Muscle layer of colon (tissue), 2 donors: Measurements from ENCODE around the gene KIR3DL2.
"Not testable (repeated sequence)": the region's sequence is repeated elsewhere in the genome, so short reads cannot be mapped to it uniquely, and the experiment has no call there.

Source experiments
- H3K27ac ChIP-seq: one replicate; pipeline ENCODE4 v1.7.0; 2013; ENCODE audit warnings: low read depth, mild to moderate bottlenecking, low read length, moderate library complexity
- H3K27me3 ChIP-seq, 2 donors: one replicate each; pipeline ENCODE4 v1.7.0; 2013; ENCODE audit warnings: low read length in 2 of 2, mild to moderate bottlenecking in 2 of 2; ENCODE audit not compliant: insufficient read depth in 2 of 2, control insufficient read depth in 1 of 2
- H3K36me3 ChIP-seq: one replicate; pipeline ENCODE4 v1.7.0; 2013; ENCODE audit warnings: mild to moderate bottlenecking, low read length; ENCODE audit not compliant: insufficient read depth
- H3K4me1 ChIP-seq: one replicate; pipeline ENCODE4 v1.7.0; 2013; ENCODE audit warnings: mild to moderate bottlenecking, low read length; ENCODE audit not compliant: insufficient read depth
- H3K4me3 ChIP-seq, 2 donors: one replicate each; pipeline ENCODE4 v1.7.0; 2013; ENCODE audit warnings: low read length in 2 of 2, low read depth in 1 of 2, mild to moderate bottlenecking in 1 of 2, moderate library complexity in 1 of 2
- H3K9ac ChIP-seq: one replicate; pipeline ENCODE4 v1.7.0; 2013; ENCODE audit warnings: low read length
- H3K9me3 ChIP-seq: one replicate; pipeline ENCODE4 v1.7.0; 2013; ENCODE audit warnings: mild to moderate bottlenecking, low read length
- donor health status: abdominal sarcoma.
- donor health status: Adenocarcinoma of cecum.

The KIR3DL2 gene

DNA sequence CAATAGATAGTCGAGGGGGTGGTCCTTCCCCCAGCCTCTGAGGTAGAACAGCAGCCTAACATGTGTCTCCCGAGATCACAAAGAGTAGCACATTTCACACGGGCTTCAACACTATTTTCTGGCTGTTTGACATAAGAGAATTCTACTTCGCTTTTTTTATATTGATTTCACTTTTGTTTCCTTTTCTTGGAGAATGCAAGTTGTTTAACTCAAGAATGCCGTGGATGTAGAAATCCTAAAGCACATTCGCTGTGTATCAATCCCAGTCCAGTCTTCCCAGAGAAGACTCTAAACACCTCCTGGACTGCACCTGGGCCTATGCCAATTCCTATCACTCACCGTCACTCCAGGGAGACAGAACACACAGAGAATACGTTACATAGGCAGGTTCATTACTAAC, 22.2 kb upstream of the KIR3DL2 start:
- H3K9me3 ChIP-seq, H3K36me3 ChIP-seq, H3K27ac ChIP-seq, H3K27me3 ChIP-seq, H3K4me1 ChIP-seq, H3K9ac ChIP-seq, H3K4me3 ChIP-seq: not testable (repeated sequence)

DNA sequence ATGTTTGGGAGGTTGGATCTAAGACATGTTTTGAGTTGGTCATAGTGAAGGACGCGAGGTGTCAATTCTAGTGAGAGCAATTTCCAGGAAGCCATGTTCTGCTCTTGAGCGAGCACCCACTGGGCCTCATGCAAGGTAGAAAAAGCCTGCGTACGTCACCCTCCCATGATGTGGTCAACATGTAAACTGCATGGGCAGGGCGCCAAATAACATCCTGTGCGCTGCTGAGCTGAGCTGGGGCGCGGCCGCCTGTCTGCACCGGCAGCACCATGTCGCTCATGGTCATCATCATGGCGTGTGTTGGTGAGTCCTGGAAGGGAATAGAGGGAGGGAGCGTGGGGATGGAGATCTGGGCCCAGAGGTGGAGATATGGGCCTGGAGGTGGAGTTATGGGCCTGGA, 17.7 kb upstream of the KIR3DL2 start, which contains the start of gene KIR2DS4:
TSS of gene KIR2DS4 (plus strand) at position 181 of the 400 bp plus-strand sequence.
- not testable (repeated sequence) for H3K4me3 ChIP-seq, H3K9me3 ChIP-seq, H3K27me3 ChIP-seq, H3K36me3 ChIP-seq, H3K27ac ChIP-seq, H3K4me1 ChIP-seq, H3K9ac ChIP-seq

DNA sequence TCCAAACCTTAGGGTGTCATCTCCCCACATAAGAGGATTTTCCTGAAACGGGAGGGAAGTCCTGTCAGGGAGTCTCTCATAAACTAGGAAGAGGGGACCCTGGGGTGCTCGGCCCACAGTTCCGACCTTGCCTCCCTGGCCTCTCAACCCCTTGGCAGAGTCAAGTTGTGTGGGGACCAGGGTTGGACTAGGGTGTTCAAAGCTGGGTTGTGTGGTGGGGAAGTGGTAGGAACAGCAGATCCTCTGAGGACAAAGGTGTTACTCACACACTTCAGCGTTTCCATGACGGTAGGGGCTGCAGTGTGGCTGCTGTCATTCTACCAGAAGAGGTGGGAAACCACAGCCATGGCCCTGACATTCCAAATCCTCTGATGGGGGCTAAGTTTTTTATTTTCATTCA, 15.1 kb upstream of the KIR3DL2 start:
- H3K36me3 ChIP-seq, H3K9ac ChIP-seq, H3K4me3 ChIP-seq, H3K27ac ChIP-seq, H3K27me3 ChIP-seq, H3K9me3 ChIP-seq, H3K4me1 ChIP-seq: not testable (repeated sequence)

DNA sequence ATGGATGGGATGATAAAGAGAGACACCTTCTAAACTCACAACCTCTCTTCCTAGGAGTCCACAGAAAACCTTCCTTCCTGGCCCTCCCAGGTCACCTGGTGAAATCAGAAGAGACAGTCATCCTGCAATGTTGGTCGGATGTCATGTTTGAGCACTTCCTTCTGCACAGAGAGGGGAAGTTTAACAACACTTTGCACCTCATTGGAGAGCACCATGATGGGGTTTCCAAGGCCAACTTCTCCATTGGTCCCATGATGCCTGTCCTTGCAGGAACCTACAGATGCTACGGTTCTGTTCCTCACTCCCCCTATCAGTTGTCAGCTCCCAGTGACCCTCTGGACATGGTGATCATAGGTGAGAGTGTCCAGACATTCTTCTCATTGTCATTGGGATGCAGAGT, 12.7 kb upstream of the KIR3DL2 start:
- not testable (repeated sequence) for H3K9ac ChIP-seq, H3K4me1 ChIP-seq, H3K27ac ChIP-seq, H3K4me3 ChIP-seq, H3K9me3 ChIP-seq, H3K27me3 ChIP-seq, H3K36me3 ChIP-seq

DNA sequence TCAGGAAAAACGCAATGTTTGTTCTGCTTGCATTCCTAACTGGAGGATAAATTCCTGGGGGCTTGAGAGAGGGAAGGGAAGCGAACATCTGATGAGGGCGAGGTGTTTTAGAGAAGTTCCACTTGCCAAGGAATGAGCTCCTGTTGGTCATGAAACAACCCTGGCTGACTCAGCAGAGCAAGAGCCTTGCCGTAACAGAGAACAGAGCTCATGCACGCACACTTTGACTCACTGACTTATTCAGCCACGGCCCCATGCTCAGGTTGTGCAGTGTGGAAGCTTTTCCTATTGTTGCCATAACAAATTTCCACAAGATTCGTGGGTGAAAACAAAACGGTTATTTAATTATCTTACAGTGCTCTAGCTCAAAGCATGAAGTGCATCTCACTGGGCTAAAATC, 7.1 kb upstream of the KIR3DL2 start:
- not testable (repeated sequence) for H3K4me1 ChIP-seq, H3K27ac ChIP-seq, H3K4me3 ChIP-seq, H3K9me3 ChIP-seq, H3K9ac ChIP-seq, H3K36me3 ChIP-seq, H3K27me3 ChIP-seq

DNA sequence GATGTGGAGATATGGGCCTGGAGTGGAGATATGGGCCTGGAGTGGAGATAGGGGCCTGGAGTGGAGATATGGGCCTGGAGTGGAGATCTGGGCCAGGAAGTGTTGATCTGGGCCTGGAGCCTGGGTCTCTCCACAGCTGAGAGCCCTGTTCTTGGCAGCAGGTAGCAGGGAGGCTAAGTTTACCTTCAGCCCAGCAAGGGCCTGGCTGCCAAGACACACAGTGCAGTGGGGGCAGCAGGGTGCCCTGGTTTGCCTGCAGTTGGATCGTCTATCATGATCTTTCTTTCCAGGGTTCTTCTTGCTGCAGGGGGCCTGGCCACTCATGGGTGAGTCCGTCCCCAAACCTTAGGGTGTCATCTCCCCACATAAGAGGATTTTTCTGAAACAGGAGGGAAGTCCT, 687 bp downstream of the KIR3DL2 start:
- no peak overlapping the region for H3K9ac ChIP-seq
- no peak overlapping the region for H3K27ac ChIP-seq
- H3K27me3 ChIP-seq, result peaks cover 0 to 6% of the 10 kb centered on the region in 2 donors
- no peaks in the 10 kb centered on the region for H3K4me1 ChIP-seq
- H3K4me3 ChIP-seq, result no peak overlapping the region
- no peaks in the 10 kb centered on the region for H3K9me3 ChIP-seq
- H3K36me3 ChIP-seq, result no peaks in the 10 kb centered on the region

DNA sequence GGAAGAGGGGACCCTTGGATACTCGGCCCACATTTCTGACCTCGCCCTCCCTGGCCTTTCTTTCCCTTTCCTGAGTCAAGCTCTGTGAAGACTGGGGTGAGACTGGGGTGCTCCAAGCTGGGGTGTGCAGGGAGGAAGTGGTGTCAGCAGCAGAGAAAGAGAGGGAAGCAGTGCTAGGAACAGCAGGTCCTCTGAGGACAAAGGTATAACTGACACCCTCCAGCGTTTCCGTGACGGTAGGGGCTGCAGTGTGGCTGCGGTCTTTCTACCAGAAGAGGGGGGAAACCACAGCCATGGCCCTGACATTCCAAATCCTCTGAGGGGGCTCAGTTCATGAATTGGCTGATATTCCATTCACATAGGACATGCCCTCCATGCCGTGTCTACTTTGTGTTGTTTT, 1.1 kb downstream of the KIR3DL2 start:
- H3K4me1 ChIP-seq, result no peaks in the 10 kb centered on the region
- no peak overlapping the region for H3K27ac ChIP-seq
- H3K27me3 ChIP-seq, result peaks cover 0 to 6% of the 10 kb centered on the region in 2 donors
- no peak overlapping the region for H3K4me3 ChIP-seq
- H3K9me3 ChIP-seq, result no peaks in the 10 kb centered on the region
- no peaks in the 10 kb centered on the region for H3K36me3 ChIP-seq
- no peak overlapping the region for H3K9ac ChIP-seq

DNA sequence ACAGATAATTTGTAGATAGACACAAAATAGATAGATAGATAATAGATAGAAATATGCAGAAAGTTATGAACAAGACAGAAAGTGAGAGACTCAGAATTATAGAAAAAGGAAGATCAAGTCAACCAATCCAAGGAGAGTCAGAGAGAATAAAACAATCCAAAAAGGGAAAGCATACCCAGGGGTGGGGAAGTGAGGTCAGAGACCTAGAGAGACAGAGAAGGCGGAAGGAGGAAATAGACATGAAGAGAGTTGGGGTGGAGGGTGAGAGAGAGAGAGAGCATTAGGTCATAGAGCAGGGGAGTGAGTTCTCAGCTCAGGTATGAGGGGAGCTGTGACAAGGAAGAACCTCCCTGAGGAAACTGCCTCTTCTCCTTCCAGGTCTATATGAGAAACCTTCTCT, 5.0 kb downstream of the KIR3DL2 start:
- H3K9ac ChIP-seq, H3K9me3 ChIP-seq, H3K4me3 ChIP-seq, H3K4me1 ChIP-seq, H3K27ac ChIP-seq, H3K27me3 ChIP-seq, H3K36me3 ChIP-seq: not testable (repeated sequence)

DNA sequence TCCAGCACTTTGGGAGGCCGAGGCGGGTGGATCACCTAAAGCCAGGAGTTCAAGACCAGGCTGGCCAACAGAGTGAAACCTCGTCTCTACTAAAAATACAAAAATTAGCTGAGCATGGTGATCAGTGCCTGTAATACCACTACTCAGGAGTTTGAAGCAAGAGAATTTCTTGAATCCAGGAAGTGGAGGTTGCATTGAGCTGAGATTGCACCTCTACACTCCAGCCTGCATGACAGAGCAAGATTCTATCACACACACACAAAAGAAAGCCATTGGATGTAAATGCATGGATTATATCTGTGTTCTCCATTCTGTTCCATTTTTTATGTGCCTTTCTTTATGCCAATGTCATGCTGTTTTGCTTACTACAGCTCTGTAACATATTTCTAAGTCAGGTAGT, 8.2 kb downstream of the KIR3DL2 start:
- H3K27me3 ChIP-seq, H3K4me1 ChIP-seq, H3K4me3 ChIP-seq, H3K9me3 ChIP-seq, H3K36me3 ChIP-seq, H3K9ac ChIP-seq, H3K27ac ChIP-seq: not testable (repeated sequence)

DNA sequence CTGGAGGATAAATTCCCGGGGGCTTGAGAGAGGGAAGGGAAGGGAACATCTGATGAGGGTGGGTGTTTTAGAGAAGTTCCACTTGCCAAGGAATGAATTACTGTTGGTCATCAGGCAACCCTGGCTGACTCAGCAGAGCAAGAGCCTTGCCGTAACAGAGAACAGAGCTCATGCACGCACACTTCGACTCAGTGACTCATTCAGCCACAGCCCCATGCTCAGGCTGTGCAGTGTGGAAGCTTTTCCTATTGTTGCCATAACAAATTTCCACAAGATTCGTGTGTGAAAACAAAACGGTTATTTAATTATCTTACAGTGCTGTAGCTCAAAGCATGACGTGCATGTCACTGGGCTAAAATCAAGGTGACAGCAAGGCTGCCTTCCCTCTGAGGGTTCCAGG, 9.2 kb downstream of the KIR3DL2 start:
- not testable (repeated sequence) for H3K9ac ChIP-seq, H3K27ac ChIP-seq, H3K9me3 ChIP-seq, H3K4me1 ChIP-seq, H3K4me3 ChIP-seq, H3K27me3 ChIP-seq, H3K36me3 ChIP-seq

DNA sequence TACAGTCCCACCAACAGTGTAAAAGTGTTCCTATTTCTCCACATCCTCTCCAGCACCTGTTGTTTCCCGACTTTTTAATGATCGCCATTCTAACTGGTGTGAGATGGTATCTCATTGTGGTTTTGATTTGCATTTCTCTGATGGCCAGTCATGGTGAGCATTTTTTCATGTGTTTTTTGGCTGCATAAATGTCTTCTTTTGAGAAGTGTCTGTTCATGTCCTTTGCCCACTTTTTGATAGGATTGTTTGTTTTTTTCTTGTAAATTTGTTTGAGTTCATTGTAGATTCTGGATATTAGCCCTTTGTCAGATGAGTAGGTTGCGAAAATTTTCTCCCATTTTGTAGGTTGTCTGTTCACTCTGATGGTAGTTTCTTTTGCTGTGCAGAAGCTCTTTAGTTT, 13.2 kb downstream of the KIR3DL2 start:
- not testable (repeated sequence) for H3K27me3 ChIP-seq, H3K4me3 ChIP-seq, H3K9ac ChIP-seq, H3K27ac ChIP-seq, H3K9me3 ChIP-seq, H3K36me3 ChIP-seq, H3K4me1 ChIP-seq

DNA sequence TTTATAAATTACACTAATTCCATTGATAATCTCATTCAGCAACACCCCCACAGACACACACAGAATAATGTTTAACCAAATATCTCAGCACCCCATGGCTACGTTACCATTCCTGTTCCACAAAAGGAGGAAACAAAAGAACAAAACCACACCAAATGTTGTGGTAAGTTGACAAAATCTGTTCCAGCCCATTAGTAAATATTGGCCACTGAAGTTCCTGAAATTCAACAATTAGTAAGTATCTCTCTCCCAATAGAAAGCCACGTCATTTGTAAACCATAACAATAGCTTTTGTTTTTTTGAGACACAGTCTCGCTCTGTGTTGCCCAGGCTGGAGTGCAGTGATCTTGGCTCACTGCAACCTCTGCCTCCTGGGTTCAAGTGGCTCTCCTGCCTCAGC, 21.5 kb downstream of the KIR3DL2 start:
- H3K9ac ChIP-seq, result no peak overlapping the region
- H3K36me3 ChIP-seq, result no peaks in the 10 kb centered on the region
- H3K27me3 ChIP-seq, result no peaks in the 10 kb centered on the region
- H3K4me3 ChIP-seq, result no peak overlapping the region
- H3K4me1 ChIP-seq, result no peaks in the 10 kb centered on the region
- H3K9me3 ChIP-seq, result no peaks in the 10 kb centered on the region
- H3K27ac ChIP-seq, result no peak overlapping the region

DNA sequence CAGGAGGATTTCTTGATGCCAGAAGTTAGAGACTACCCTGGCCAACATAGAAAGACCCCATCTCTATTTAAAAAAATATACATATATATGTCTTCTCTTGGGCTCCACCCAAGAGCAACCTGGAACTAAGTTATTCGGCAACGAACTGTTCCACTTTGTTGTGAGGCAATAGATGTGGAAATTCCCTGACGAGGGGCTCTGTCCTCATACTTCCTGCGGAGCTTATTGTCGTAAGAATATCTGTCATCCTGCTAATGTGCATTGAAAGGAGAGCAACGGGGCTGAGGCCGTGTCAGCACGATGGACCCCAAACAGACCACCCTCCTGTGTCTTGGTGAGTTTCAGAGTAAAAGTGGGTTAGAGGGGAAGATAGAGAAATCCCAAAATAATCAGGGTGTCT, 23.7 kb downstream of the KIR3DL2 start, which contains the start of gene FCAR:
TSS of gene FCAR (plus strand) at position 246 of the 400 bp plus-strand sequence. CDS start at position 301, 55 bp downstream.
- Histone ChIP-seq H3K4me1 (no peaks in the 10 kb centered on the region), H3K27ac (no peak within 1 kb of the TSS), H3K4me3 (no peak within 1 kb of the TSS), H3K27me3 (no peaks in the 10 kb centered on the region), H3K36me3 (no peaks in the 10 kb centered on the region), H3K9ac (no peak within 1 kb of the TSS), H3K9me3 (no peaks in the 10 kb centered on the region)
